GM10266 (cell line): ENCODE data around the gene ZNF487.

Experiments
- DNase-seq: peaks from one replicate; pipeline ENCODE4 v3.0.0; 2012; ENCODE audit errors: extremely low spot score
- TF ChIP-seq, protein P1 (sequence below): IDR thresholded peaks from 2 replicates; pipeline ENCODE4 v1.5.1; 2012; ENCODE audit warnings: mild to moderate bottlenecking, low read depth; ENCODE audit not compliant: control insufficient read depth, insufficient read depth; ENCODE audit errors: missing control alignments

Gene ZNF487

GRCh38 chr10:43407576-43408330 lies 29.2 kb upstream of the ZNF487 start:
- DNase-seq = peak; percentile 94
- TF ChIP-seq, protein P1, sequence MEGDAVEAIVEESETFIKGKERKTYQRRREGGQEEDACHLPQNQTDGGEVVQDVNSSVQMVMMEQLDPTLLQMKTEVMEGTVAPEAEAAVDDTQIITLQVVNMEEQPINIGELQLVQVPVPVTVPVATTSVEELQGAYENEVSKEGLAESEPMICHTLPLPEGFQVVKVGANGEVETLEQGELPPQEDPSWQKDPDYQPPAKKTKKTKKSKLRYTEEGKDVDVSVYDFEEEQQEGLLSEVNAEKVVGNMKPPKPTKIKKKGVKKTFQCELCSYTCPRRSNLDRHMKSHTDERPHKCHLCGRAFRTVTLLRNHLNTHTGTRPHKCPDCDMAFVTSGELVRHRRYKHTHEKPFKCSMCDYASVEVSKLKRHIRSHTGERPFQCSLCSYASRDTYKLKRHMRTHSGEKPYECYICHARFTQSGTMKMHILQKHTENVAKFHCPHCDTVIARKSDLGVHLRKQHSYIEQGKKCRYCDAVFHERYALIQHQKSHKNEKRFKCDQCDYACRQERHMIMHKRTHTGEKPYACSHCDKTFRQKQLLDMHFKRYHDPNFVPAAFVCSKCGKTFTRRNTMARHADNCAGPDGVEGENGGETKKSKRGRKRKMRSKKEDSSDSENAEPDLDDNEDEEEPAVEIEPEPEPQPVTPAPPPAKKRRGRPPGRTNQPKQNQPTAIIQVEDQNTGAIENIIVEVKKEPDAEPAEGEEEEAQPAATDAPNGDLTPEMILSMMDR = peak; percentile 19

- no peak for DNase-seq
- TF ChIP-seq, protein P1 = no peak
These were observed 28.6 kb upstream of the ZNF487 start for GRCh38 chr10:43408331-43408709.

DNA sequence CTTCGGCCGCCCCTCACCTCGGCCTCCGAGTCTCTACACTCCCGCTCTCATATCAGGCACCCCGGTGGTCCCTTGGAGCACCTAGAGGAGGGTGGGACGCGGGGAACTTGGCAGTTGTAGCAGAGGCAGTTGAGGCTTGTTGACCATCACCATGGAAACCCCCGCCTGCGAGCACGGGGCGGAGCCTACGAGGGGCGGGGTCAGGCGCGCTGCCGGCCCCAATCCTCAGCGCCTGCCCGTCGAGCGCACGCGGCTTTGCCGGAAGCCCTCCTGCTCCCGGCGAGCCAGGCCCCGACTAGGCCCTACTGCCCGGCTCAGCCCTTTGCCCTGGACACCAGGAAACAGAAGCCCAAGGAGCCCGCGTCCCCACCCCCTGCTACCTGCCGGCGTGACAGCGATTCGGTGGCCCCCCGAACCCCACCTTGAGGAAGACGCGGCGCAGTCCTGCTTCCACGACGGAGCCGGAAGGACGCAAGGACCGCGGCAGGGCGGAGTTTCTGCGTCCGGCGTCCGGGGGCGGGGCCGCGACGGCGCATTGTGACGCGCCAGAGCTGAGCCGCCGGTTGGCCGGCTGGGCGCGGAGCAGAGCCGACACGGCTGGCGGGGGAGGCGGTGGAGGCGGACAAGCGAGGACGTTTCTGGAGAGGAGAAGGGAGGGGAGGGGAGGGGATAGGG lies 28.1 kb upstream of the ZNF487 start, which contains the start of gene HNRNPF:
HNRNPF (minus strand) TSS at position 477 of the 675 bp plus-strand sequence. CDS start 21,302 bp downstream, outside the sequence.
- TF ChIP-seq, protein P1 = no peak

DNA sequence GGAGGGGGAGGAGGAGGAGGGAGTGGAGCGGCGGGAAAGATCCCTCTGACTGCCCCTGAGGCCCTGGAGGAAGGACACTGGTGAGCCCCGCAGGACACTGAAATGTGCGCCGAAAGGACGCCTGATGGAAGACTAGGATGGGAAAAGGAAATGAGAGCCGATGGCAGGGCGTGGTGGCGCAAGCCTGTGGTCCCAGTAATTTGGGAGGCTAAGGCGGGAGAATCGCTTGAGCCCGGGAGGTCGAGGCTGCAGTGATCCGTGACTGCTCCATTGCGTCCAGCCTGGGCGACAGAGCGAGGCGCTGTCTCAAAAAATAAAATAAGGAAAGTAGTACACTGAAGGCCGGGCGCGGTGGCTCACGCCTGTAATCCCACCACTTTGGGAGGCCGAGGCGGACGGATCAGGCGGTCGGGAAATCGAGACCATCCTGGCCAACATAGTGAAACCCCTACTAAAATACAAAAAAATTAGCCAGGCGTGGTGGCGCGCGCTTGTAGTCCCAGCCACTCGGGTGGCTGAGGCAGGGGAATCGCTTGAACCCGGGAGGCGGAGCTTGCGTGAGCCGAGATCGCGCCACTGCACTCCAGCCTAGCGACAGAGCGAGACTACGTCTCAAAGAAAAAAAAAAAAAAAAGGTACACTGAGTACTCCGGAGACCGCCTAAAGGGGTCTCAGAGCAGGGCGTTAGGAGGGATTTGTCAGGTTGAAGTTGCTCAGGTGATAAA lies 27.4 kb upstream of the ZNF487 start:
- no peak for DNase-seq
- TF ChIP-seq, protein P1 = no peak

More for the DNA sequence above, 28.1 kb upstream of the ZNF487 start, which contains the start of gene HNRNPF:
- peak; percentile 95 for DNase-seq

- TF ChIP-seq, protein P1 = no peak
These were observed 26.6 kb upstream of the ZNF487 start for GRCh38 chr10:43410345-43410744.

DNA sequence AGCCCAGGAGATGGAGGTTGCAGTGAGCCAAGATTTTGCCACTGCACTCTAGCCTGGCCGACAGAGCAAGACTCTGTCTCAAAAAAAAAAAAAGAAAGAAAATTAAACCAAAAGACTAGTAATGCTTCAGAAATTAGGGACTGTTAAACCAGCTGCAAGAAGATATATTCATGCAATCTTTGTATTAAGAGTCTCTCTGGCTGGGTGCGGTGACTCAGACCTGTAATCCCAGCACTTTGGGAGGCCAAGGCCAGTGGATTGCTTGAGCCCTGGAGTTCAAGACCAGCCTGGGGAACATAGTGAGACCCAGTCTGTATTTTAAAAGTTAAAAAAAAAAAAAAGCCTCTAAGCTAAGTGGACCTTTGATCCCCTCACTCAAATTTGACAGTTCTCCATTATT lies 25.4 kb upstream of the ZNF487 start:
- TF ChIP-seq, protein P1 = no peak
- DNase-seq = no peak

More at GRCh38 chr10:43410345-43410744, 26.6 kb upstream of the ZNF487 start:
- no peak for DNase-seq

GRCh38 chr10:43415544-43415943 lies 21.4 kb upstream of the ZNF487 start:
- TF ChIP-seq, protein P1 = no peak
- no peak for DNase-seq
